Endothelial cell of umbilical vein (primary cell): ENCODE measurements around the gene SLC15A5. TPM values are rescaled to one million over a fixed set of nuclear protein-coding genes. Genes with fewer than 3 reads are reported as not detected.

Experiments
- Bru-seq: library from RNA; stranded (reverse); fragments of 400-500 nt; gene quantifications from one replicate; lab custom pipeline; 2021; lab: Mats Ljungman, UMichigan
- BruChase-seq, 2 experiments: library from RNA; stranded (reverse); fragments of 400-500 nt; gene quantifications; one replicate each; lab custom pipeline; 2021; lab: Mats Ljungman, UMichigan
- BruUV-seq: library from RNA; stranded (reverse); fragments of 400-500 nt; replicated peaks from 2 replicates; lab custom pipeline; 2021; lab: Mats Ljungman, UMichigan
- CTCF ChIA-PET: fragments of 300-600, 350-600 bp; sonication (Branson Sonifier 250); formaldehyde crosslinking; loops from one replicate; lab custom pipeline; 2021; ENCODE audit warnings: antibody characterized with exemption, inconsistent platforms; lab: Charles Lee
- POLR2A ChIA-PET: fragments of 300-600, 350-600 bp; sonication (Branson Sonifier 250); formaldehyde crosslinking; loops from one replicate; lab custom pipeline; 2021; ENCODE audit warnings: antibody characterized with exemption, inconsistent platforms; lab: Charles Lee
- DNase-seq: peaks from one replicate; pipeline ENCODE4 v3.0.0-alpha.2; 2011; ENCODE audit warnings: low read depth, low spot score
- FAIRE-seq: peaks from 2 replicates; lab custom pipeline; 2011; peaks lifted over from hg19 to GRCh38; lab: Jason Lieb, UNC
- H2AFZ ChIP-seq: 2 replicates; pipeline ENCODE4 v1.6.0; 2012; ENCODE audit warnings: low read depth, low read length, control low read depth, inconsistent platforms
- H3K27ac ChIP-seq: 2 replicates; pipeline ENCODE4 v1.5.1; 2011; ENCODE audit warnings: low read depth, mild to moderate bottlenecking, control low read depth, low read length, moderate library complexity; ENCODE audit not compliant: insufficient read depth
- H3K27me3 ChIP-seq, 2 experiments: 2 replicates each; pipeline versions ENCODE4 v1.6.0 to v1.6.1; 2011; ENCODE audit warnings: low read length in 2 of 2, mixed read lengths in 1 of 2; ENCODE audit not compliant: control insufficient read depth in 2 of 2, insufficient read depth in 2 of 2
- H3K36me3 ChIP-seq, 2 experiments: 2 replicates in 1 of 2; 3 replicates in 1 of 2; pipeline ENCODE4 v1.5.1; 2011; ENCODE audit warnings: low read length in 2 of 2, mild to moderate bottlenecking in 1 of 2, moderate library complexity in 1 of 2; ENCODE audit not compliant: control insufficient read depth in 2 of 2, insufficient read depth in 2 of 2; ENCODE audit errors: extremely low read depth in 1 of 2
- H3K4me1 ChIP-seq: 3 replicates; pipeline ENCODE4 v1.5.1; 2011; ENCODE audit warnings: mild to moderate bottlenecking, low read length; ENCODE audit not compliant: control insufficient read depth, insufficient read depth; ENCODE audit errors: extremely low read depth
- H3K4me2 ChIP-seq: 2 replicates; pipeline ENCODE4 v1.6.1; 2011; ENCODE audit warnings: low read length, control low read depth, mixed read lengths; ENCODE audit not compliant: insufficient read depth
- H3K4me3 ChIP-seq, 3 experiments: fragments of 200-600 bp in 1 of 3; sonication (generic), shearing (Covaris generic) in 1 of 3; replicated peaks in 1 of 3; 2 replicates each; pipeline ENCODE4 v1.5.1; 2011 to 2016; ENCODE audit warnings: control low read depth in 3 of 3, low read length in 3 of 3, mild to moderate bottlenecking in 2 of 3, inconsistent platforms in 1 of 3, low read depth in 1 of 3, moderate library complexity in 1 of 3; ENCODE audit not compliant: insufficient read depth in 1 of 3
- H3K79me2 ChIP-seq: 2 replicates; pipeline ENCODE4 v1.6.0; 2012; ENCODE audit warnings: low read length, inconsistent platforms; ENCODE audit not compliant: control insufficient read depth, insufficient read depth
- H3K9ac ChIP-seq: replicated peaks from 2 replicates; pipeline ENCODE3; 2011; ENCODE audit warnings: low read length, control low read depth; ENCODE audit not compliant: insufficient read depth; ENCODE audit errors: extremely low read depth
- H3K9me1 ChIP-seq: replicated peaks from 3 replicates; pipeline ENCODE4 v1.6.0; 2011; ENCODE audit warnings: mild to moderate bottlenecking, low read length; ENCODE audit not compliant: control insufficient read depth, insufficient read depth; ENCODE audit errors: extremely low read depth
- H3K9me3 ChIP-seq: replicated peaks from 2 replicates; pipeline ENCODE4 v1.5.1; 2012; ENCODE audit warnings: low read length, inconsistent platforms; ENCODE audit not compliant: control insufficient read depth, insufficient read depth
- H4K20me1 ChIP-seq: replicated peaks from 2 replicates; pipeline ENCODE3; 2011; ENCODE audit warnings: mild to moderate bottlenecking, low read length; ENCODE audit not compliant: control insufficient read depth, insufficient read depth; ENCODE audit errors: extremely low read depth
- CTCF ChIP-seq, 2 donors: IDR thresholded peaks; 1 replicate in 1 of 2; 2 replicates in 1 of 2; pipeline ENCODE4 v1.5.1; 2011; ENCODE audit warnings: low read length in 2 of 2, mild to moderate bottlenecking in 2 of 2, moderate library complexity in 2 of 2, control low read depth in 1 of 2, inconsistent platforms in 1 of 2, low read depth in 1 of 2; ENCODE audit not compliant: insufficient read depth in 1 of 2; ENCODE audit errors: extremely low read depth in 1 of 2
- EZH2 ChIP-seq: IDR thresholded peaks from 2 replicates; pipeline ENCODE4 v1.6.1; 2012; ENCODE audit warnings: borderline replicate concordance, low read depth, mild to moderate bottlenecking, moderate library complexity, low read length, inconsistent platforms; ENCODE audit not compliant: severe bottlenecking
- FOS ChIP-seq: IDR thresholded peaks from 2 replicates; pipeline ENCODE4 v1.6.1; 2011; ENCODE audit warnings: mild to moderate bottlenecking, low read length, moderate library complexity, borderline replicate concordance; ENCODE audit not compliant: insufficient read depth
- GATA2 ChIP-seq: IDR thresholded peaks from 2 replicates; pipeline ENCODE4 v1.7.0; 2011; ENCODE audit warnings: low read depth, mild to moderate bottlenecking, moderate library complexity, mixed read lengths, low read length; ENCODE audit not compliant: insufficient read length, insufficient read depth
- JUN ChIP-seq: IDR thresholded peaks from 2 replicates; pipeline ENCODE4 v1.6.1; 2011; ENCODE audit warnings: borderline replicate concordance, low read depth; ENCODE audit not compliant: insufficient read length, insufficient read depth
- MYC ChIP-seq: IDR thresholded peaks from one replicate; pipeline ENCODE4 v1.6.1; 2011; ENCODE audit warnings: mild to moderate bottlenecking, low read depth, low read length
- POLR2A ChIP-seq: IDR thresholded peaks from 2 replicates; pipeline ENCODE4 v1.6.1; 2012; ENCODE audit warnings: low read depth, mild to moderate bottlenecking, control low read depth, low read length
- POLR2AphosphoS5 ChIP-seq: IDR thresholded peaks from 2 replicates; pipeline ENCODE4 v1.6.1; 2012; ENCODE audit warnings: low read depth, mild to moderate bottlenecking, control low read depth, low read length, moderate library complexity; ENCODE audit not compliant: insufficient read depth
- dilution Hi-C: fragments of 300-500 bp; cut with MboI; formaldehyde crosslinking; loops from one replicate; pipeline ENCODE4 v1.15.0; 2019; ENCODE audit warnings: low sequenced_read_pairs; ENCODE audit not compliant: extremely low pct_ligation_motif_present
- intact Hi-C: fragments of 100-400 bp; cut with micrococcal nuclease; formaldehyde crosslinking; loops from one replicate; pipeline ENCODE4 v1.10.0; 2022
- long read RNA-seq: library from polyadenylated mRNA; stranded (forward); transcript quantifications from one replicate; pipeline ENCODE4 v2.0.0, GENCODE V29; 2021
- polyA minus RNA-seq, 3 experiments: library from RNA; depleted of rRNA, polyadenylated mRNA; stranded (reverse); fragments of >200 nt; gene quantifications; 1 replicate in 1 of 3; 2 replicates in 2 of 3; pipeline ENCODE4 v1.2.3, GENCODE V29; 2011
- polyA plus RNA-seq, 4 experiments: library from polyadenylated mRNA; depleted of rRNA in 3 of 4; stranded (reverse) in 3 of 4; unstranded in 1 of 4; fragments of >200 nt; gene quantifications; 2 replicates each; pipeline versions ENCODE4 v1.2.1 to v1.2.3, GENCODE V29; 2011 to 2012; ENCODE audit warnings: missing spikeins in 1 of 4
- total RNA-seq: library from RNA; stranded (reverse); gene quantifications from 2 replicates; pipeline ENCODE4 v1.2.3, GENCODE V29; 2021
- TF ChIP-seq, protein P1 (sequence below): IDR thresholded peaks from 2 replicates; pipeline ENCODE4 v1.6.1; 2011; ENCODE audit not compliant: insufficient read depth, insufficient read length

Gene SLC15A5, protein sequence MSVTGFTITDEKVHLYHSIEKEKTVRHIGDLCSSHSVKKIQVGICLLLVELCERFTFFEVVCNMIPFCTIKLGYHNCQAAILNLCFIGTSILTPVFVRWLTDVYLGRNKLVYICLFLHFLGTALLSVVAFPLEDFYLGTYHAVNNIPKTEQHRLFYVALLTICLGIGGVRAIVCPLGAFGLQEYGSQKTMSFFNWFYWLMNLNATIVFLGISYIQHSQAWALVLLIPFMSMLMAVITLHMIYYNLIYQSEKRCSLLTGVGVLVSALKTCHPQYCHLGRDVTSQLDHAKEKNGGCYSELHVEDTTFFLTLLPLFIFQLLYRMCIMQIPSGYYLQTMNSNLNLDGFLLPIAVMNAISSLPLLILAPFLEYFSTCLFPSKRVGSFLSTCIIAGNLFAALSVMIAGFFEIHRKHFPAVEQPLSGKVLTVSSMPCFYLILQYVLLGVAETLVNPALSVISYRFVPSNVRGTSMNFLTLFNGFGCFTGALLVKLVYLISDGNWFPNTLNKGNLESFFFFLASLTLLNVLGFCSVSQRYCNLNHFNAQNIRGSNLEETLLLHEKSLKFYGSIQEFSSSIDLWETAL
- total RNA-seq (not detected in 2 replicates), polyA plus RNA-seq (not detected in 2 replicates), polyA minus RNA-seq (not detected in 2 replicates), Bru-seq, nascent RNA (not detected), BruChase-seq, experiment 1, labeled RNA remaining after a 6-hour chase (not detected), BruChase-seq, experiment 2, labeled RNA remaining after a 2-hour chase (not detected)
- polyA plus RNA-seq (2011; cell fraction: cytosol; rRNA removed): not detected in 2 replicates
- not detected in 2 replicates for polyA plus RNA-seq (2011; cell fraction: nucleus; rRNA removed)
- not detected in 2 replicates for polyA plus RNA-seq (2012)
- not detected for polyA minus RNA-seq (2011; cell fraction: cytosol; rRNA and poly(A)+ RNA removed)
- not detected in 2 replicates for polyA minus RNA-seq (2011; cell fraction: nucleus; rRNA and poly(A)+ RNA removed)
- long read RNA-seq: 0 reads

- no TSS peak for BruUV-seq
- H4K20me1 ChIP-seq: no peaks in the 10 kb centered on the region
- ChIA-PET CTCF (no interaction called here), POLR2A (no interaction called here)
- H3K9me1 ChIP-seq: no peaks in the 10 kb centered on the region
- dilution Hi-C loops (no loop called here), intact Hi-C loops (no loop called here)
- H3K27me3 ChIP-seq: no peaks in the 10 kb centered on the region
- TF ChIP-seq POLR2A (no peak), JUN (no peak), GATA2 (no peak)
- H3K27ac ChIP-seq: no peak within 1 kb of the TSS
- H3K36me3 ChIP-seq: no peaks in the 10 kb centered on the region
- no peak within 1 kb of the TSS for H3K4me3 ChIP-seq
- H3K9ac ChIP-seq: no peak within 1 kb of the TSS
- no peak for FAIRE-seq
- no peaks in the 10 kb centered on the region for H3K79me2 ChIP-seq
- no peak within 1 kb of the TSS for H3K4me2 ChIP-seq
- DNase-seq: no peak
- H2AFZ ChIP-seq: no peak within 1 kb of the TSS
- H3K4me1 ChIP-seq: no peaks in the 10 kb centered on the region
- H3K9me3 ChIP-seq: no peaks in the 10 kb centered on the region
Measured at GRCh38 chr12:16277585-16277984, at the start of gene SLC15A5. TSS of gene SLC15A5 (minus strand) at chr12:16277685. CDS start at chr12:16277685, 0 bp downstream.

DNA sequence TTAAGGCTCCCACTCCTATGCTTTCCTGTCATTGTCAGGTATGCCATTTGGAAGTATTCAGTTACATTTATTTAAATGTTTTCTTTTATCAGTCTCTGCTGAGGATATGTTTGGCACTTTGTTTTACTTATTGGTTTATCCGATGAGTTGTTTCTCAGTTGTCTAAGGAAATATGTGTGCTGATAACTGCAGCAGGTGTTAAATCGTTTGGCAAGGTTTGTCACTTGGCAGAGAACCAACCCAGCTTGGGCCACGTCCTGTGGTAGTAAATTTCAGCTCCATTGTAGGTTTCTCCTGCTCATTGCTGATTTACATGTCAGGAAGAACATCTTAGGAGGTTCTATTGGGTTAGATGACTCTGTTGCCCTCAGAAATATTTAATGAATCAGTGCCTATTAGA, 47.9 kb upstream of the SLC15A5 start:
- dilution Hi-C loops (no loop called here), intact Hi-C loops (no loop called here)
- Histone ChIP-seq H2AFZ (no peak overlapping the region), H3K79me2 (no peaks in the 10 kb centered on the region), H4K20me1 (no peaks in the 10 kb centered on the region), H3K36me3 (no peaks in the 10 kb centered on the region), H3K9ac (no peak overlapping the region), H3K4me2 (no peak overlapping the region), H3K4me1 (no peaks in the 10 kb centered on the region), H3K9me3 (no peaks in the 10 kb centered on the region), H3K27ac (no peak overlapping the region), H3K4me3 (no peak overlapping the region), H3K27me3 (no peaks in the 10 kb centered on the region), H3K9me1 (no peaks in the 10 kb centered on the region)
- DNase-seq (no peak), FAIRE-seq (no peak)
- CTCF ChIA-PET: no interaction called here
- no TSS peak for BruUV-seq
- TF ChIP-seq GATA2 (no peak), POLR2AphosphoS5 (no peak), MYC (no peak), POLR2A (no peak), JUN (no peak), FOS (no peak), CTCF (IDR thresholded peaks at IDR 0.05; ENCODE audit: extremely low read depth in 1 of 2, insufficient read depth in 1 of 2, low read depth in 1 of 2, low read length in 2 of 2) (no peak), EZH2 (no peak)
- TF ChIP-seq, protein P1, sequence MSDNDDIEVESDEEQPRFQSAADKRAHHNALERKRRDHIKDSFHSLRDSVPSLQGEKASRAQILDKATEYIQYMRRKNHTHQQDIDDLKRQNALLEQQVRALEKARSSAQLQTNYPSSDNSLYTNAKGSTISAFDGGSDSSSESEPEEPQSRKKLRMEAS: no peak
- POLR2A ChIA-PET: no interaction called here
